OCI-LY3 (cell line): ENCODE results near the gene BRICD5.

Experiments used
- EZH2phosphoT487 ChIP-seq: fragments of 200-600 bp; shearing (Covaris generic); IDR thresholded peaks from 2 replicates; pipeline ENCODE4 v1.6.1; 2018; ENCODE audit warnings: antibody characterized with exemption, mixed run types, low read depth
- TF ChIP-seq, protein P1 (sequence below): fragments of 200-600, 300-600 bp; sonication (generic); IDR thresholded peaks from 2 replicates; pipeline ENCODE4 v1.5.1; 2014; ENCODE audit warnings: antibody characterized with exemption, low read length, low read depth

DNA sequence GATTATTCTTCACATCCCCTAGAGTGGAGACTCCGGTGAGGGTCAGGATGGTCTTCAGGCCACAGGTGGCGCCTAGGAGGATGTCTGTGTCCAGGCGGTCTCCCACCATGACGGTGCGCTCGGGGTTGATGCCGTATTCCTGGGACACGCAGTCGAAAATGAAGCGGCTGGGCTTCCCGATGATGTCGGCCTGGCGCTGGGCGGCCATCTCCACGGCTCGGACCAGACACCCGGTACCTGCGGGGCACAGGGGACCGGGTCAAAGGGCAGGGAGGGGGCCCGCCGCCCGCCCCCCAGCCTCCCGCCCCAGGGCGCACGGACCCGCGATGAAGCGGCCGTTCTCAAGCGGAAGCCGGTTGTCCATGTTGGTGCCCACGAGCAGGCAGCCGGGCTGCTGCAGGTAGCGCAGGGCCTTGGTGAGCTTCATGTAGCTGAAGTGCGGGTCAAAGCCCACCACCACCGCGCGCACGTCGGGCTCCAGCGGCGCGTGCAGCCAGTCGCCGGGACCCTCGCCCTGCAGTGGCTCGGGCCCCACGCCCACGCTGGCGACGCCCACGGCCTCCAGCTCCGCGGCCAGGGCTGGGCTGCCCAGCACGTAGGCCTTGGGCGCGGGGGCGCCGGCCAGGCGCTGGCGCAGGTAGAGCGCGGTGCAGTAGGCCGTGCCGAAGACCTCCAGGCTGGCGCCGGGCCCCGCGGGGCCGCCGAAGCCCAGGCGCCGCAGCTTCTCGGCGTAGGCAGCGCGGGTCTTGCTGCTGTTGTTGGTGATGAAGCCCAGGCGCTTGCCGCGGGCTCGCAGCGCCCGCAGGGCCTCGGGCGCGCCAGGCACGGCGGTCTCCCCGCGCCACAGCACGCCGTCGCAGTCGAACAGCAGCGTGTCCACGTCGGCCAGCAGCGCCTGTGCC is 3.4 kb upstream of the BRICD5 start:
- TF ChIP-seq, protein P1, sequence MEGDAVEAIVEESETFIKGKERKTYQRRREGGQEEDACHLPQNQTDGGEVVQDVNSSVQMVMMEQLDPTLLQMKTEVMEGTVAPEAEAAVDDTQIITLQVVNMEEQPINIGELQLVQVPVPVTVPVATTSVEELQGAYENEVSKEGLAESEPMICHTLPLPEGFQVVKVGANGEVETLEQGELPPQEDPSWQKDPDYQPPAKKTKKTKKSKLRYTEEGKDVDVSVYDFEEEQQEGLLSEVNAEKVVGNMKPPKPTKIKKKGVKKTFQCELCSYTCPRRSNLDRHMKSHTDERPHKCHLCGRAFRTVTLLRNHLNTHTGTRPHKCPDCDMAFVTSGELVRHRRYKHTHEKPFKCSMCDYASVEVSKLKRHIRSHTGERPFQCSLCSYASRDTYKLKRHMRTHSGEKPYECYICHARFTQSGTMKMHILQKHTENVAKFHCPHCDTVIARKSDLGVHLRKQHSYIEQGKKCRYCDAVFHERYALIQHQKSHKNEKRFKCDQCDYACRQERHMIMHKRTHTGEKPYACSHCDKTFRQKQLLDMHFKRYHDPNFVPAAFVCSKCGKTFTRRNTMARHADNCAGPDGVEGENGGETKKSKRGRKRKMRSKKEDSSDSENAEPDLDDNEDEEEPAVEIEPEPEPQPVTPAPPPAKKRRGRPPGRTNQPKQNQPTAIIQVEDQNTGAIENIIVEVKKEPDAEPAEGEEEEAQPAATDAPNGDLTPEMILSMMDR: no peak
- no peak for TF ChIP-seq EZH2phosphoT487
